Measurements from ENCODE around the gene ASB2. TPM values are rescaled to one million over a fixed set of nuclear protein-coding genes. Genes with fewer than 3 reads are reported as not detected.

ASB2 gene
- total RNA-seq, 2 donors from 2014 or later, result 47.2 to 48.3 TPM

DNA sequence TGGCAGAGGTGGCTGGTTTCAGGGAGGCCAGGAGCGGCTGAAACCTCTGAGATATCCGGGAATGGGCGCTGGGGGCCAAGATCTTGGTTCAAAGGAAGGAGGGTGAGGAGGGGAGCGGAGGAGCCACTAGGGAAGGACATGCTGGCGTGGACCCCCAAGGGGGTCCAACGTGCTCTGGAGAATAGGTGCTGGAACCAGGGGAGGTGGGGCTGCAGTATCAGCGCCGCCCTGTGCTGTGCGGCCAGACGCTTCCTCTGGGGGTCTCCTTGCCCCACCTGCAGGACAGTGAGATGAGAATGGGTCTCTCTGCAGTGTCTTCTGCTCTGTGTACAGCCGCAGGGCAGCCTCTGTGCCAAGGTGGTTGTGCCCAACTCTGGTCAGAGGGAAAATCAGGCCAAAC, 46.7 kb downstream of the ASB2 start:
- ATAC-seq (ENCODE audit: insufficient number of reproducible peaks, low FRiP score, low read depth), result no peak
- no peaks in the 10 kb centered on the region for H3K9me3 ChIP-seq
- no peak overlapping the region for H3K4me3 ChIP-seq
- H3K27me3 ChIP-seq (replicated peaks; ENCODE audit: insufficient read depth), result no peaks in the 10 kb centered on the region
- H3K36me3 ChIP-seq, result peaks cover 34% of the 10 kb centered on the region
- H3K27ac ChIP-seq, result no peak overlapping the region
- no peak for DNase-seq (ENCODE audit: low spot score)
- TF ChIP-seq, protein P1, sequence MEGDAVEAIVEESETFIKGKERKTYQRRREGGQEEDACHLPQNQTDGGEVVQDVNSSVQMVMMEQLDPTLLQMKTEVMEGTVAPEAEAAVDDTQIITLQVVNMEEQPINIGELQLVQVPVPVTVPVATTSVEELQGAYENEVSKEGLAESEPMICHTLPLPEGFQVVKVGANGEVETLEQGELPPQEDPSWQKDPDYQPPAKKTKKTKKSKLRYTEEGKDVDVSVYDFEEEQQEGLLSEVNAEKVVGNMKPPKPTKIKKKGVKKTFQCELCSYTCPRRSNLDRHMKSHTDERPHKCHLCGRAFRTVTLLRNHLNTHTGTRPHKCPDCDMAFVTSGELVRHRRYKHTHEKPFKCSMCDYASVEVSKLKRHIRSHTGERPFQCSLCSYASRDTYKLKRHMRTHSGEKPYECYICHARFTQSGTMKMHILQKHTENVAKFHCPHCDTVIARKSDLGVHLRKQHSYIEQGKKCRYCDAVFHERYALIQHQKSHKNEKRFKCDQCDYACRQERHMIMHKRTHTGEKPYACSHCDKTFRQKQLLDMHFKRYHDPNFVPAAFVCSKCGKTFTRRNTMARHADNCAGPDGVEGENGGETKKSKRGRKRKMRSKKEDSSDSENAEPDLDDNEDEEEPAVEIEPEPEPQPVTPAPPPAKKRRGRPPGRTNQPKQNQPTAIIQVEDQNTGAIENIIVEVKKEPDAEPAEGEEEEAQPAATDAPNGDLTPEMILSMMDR (IDR thresholded peaks at IDR 0.05), result no peak
- no peaks in the 10 kb centered on the region for H3K4me1 ChIP-seq (ENCODE audit: control insufficient read depth in 1 of 2, low read depth in 2 of 2)

DNA sequence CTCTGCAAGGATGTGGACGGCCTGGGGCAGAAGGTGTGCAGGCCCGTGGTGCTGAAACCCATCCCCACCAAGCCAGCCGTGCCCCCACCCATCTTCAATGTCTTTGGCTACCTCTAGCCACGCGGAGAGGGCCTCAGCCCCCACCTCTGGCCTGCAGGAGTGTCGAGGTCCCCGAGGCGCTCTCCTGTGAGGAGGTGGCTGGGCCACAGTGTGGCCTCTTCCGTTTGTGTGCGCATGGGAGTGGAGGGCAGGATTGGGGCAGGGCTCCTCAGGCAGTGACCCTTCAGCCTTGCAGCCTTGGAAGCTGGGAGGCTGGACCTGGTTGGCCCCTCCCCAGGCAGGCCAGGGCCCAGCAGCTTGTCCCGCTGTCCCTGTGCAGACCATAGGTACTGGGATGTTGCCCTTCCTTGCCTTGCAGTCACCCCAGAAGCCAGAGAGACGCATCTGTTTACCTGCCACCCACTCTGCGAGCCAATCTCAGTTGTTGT, 47.3 kb downstream of the ASB2 start:
- TF ChIP-seq, protein P1 (IDR thresholded peaks at IDR 0.05), result no peak

DNA sequence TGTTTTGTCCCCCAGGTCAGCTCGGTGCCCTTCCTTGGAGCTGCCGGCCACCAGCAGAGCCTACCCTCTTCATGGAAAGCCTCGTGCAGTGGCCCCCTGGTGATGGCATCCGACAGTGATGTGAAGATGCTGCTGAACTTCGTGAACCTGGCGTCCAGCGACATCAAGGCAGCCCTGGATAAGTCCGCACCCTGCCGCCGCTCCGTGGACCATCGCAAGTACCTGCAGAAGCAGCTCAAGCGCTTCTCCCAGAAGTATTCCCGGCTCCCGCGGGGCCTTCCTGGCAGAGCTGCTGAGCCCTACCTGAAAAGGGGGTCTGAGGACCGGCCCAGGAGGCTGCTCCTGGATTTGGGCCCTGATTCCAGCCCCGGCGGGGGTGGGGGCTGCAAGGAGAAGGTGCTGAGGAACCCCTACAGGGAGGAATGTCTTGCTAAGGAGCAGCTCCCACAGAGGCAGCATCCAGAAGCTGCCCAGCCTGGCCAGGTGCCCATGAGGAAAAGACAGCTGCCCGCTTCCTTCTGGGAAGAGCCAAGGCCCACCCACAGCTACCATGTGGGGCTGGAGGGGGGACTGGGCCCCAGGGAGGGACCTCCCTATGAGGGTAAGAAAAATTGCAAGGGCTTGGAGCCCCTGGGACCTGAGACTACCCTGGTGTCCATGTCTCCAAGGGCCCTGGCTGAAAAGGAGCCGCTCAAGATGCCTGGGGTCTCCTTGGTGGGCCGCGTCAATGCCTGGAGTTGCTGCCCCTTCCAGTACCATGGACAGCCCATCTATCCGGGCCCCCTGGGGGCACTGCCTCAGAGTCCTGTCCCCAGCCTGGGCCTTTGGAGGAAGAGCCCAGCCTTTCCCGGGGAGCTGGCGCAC, 48.0 kb downstream of the ASB2 start:
- DNase-seq (ENCODE audit: low spot score), result no peak
- H3K9me3 ChIP-seq, result no peaks in the 10 kb centered on the region
- peaks cover 23% of the 10 kb centered on the region for H3K36me3 ChIP-seq
- no peaks in the 10 kb centered on the region for H3K27me3 ChIP-seq (replicated peaks; ENCODE audit: insufficient read depth)
- no peak overlapping the region for H3K4me3 ChIP-seq
- no peak for ATAC-seq (ENCODE audit: insufficient number of reproducible peaks, low FRiP score, low read depth)
- TF ChIP-seq, protein P1 (IDR thresholded peaks at IDR 0.05), result no peak
- no peaks in the 10 kb centered on the region for H3K4me1 ChIP-seq (ENCODE audit: control insufficient read depth in 1 of 2, low read depth in 2 of 2)
- no peak overlapping the region for H3K27ac ChIP-seq

More for the DNA sequence above, 47.3 kb downstream of the ASB2 start:
- no peaks in the 10 kb centered on the region for H3K4me1 ChIP-seq (ENCODE audit: control insufficient read depth in 1 of 2, low read depth in 2 of 2)
- H3K36me3 ChIP-seq, result peaks cover 29% of the 10 kb centered on the region
- H3K27me3 ChIP-seq (replicated peaks; ENCODE audit: insufficient read depth), result no peaks in the 10 kb centered on the region
- H3K27ac ChIP-seq, result no peak overlapping the region
- no peaks in the 10 kb centered on the region for H3K9me3 ChIP-seq
- DNase-seq (ENCODE audit: low spot score), result no peak
- no peak overlapping the region for H3K4me3 ChIP-seq
- no peak for ATAC-seq (ENCODE audit: insufficient number of reproducible peaks, low FRiP score, low read depth)

DNA sequence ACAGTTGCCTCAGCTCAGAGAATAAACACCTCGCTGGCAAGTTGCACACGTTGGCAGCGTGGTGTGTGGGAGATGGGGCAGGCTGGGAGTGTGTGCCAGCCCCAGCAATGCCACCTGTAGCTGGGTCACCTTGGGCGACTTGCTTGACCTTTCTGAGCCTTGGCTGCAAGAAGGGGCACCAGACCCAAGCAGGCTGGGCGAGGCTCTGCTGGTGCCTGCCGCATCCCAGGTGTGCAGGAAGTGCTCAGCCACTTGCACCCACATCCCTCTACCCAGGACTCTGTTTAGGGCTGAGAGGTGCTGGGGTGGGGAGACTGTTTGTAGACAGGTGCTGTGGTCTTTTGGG, 48.6 kb downstream of the ASB2 start:
- no peak for DNase-seq (ENCODE audit: low spot score)
- H3K9me3 ChIP-seq, result no peaks in the 10 kb centered on the region
- H3K4me1 ChIP-seq (ENCODE audit: control insufficient read depth in 1 of 2, low read depth in 2 of 2), result no peaks in the 10 kb centered on the region
- ATAC-seq (ENCODE audit: insufficient number of reproducible peaks, low FRiP score, low read depth), result no peak
- no peaks in the 10 kb centered on the region for H3K27me3 ChIP-seq (replicated peaks; ENCODE audit: insufficient read depth)
- H3K36me3 ChIP-seq, result peaks cover 25% of the 10 kb centered on the region
- TF ChIP-seq, protein P1 (IDR thresholded peaks at IDR 0.05), result no peak
- no peak overlapping the region for H3K27ac ChIP-seq
- H3K4me3 ChIP-seq, result no peak overlapping the region

DNA sequence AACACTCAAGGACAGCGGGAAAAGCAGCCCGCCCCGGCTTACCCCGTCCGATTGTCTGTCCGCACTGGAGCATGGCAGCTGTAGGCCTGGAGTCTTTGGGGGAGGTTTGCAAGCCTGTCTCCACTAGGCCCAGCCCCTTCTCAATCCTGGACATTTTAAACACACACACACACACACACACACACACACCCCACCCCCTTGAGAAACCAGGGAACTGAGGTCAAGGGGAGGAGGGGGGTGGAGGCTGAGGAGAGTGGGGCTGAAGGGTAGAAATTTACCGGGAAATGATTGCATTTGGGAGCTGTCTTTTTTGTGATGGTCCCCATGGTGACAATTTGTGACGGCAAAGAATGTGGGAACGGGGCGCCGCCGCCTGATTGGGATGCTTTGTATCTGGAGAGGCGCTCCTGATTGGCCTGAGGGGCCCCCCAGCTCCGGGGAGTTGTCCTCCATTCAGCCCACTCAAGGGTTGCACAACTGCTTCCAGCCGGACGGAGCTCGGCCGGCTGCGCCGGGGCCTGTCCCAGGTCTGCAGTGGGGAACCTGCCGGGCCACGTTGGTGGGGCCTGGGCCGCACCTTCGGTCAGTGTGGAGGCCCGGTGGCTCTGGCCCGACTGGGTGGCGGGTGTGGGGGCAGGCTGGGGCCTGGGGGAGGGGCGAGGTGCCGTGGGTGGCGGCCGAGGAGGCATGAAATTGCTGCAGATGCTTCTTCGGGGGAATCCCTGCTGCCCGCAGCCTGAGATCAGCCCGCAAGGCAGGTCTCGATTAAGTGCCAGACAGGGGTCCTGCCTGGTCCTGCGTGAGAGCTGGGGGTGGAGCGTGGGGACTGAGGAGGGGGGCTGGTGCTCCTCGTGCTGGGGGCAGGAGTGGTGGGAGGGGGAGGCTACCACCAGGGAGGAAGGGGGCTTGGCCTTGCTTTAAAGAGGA, 49.2 kb downstream of the ASB2 start, which contains the start of gene FAM181A:
Gene FAM181A (plus strand): TSS at position 472 of the 927 bp plus-strand sequence. CDS start 942 bp downstream, outside the sequence.
- no peak for DNase-seq (ENCODE audit: low spot score)
- Histone ChIP-seq H3K9me3 (no peaks in the 10 kb centered on the region), H3K27me3 (replicated peaks; ENCODE audit: insufficient read depth) (no peaks in the 10 kb centered on the region), H3K27ac (no peak within 1 kb of the TSS), H3K4me1 (ENCODE audit: control insufficient read depth in 1 of 2, low read depth in 2 of 2) (no peaks in the 10 kb centered on the region), H3K4me3 (no peak within 1 kb of the TSS), H3K36me3 (peaks cover 20% of the 10 kb centered on the region)
- TF ChIP-seq, protein P1 (IDR thresholded peaks at IDR 0.05), result no peak
- ATAC-seq (ENCODE audit: insufficient number of reproducible peaks, low FRiP score, low read depth), result no peak

Data from thoracic aorta (tissue), 2 donors.